GM23338 (cell line): ENCODE results near the gene SLC18A2.

ENCODE experiments used
- CREB1 ChIP-seq: fragments of 250-450 bp; sonication (Bioruptor Pico); IDR thresholded peaks from 2 replicates; pipeline ENCODE4 v1.5.0; 2020; ENCODE audit warnings: low read depth, mild to moderate bottlenecking, moderate library complexity
- EZH2 ChIP-seq: fragments of 200-600 bp; sonication (generic); IDR thresholded peaks from one replicate; pipeline ENCODE4 v1.8.0; 2017; ENCODE audit warnings: antibody characterized with exemption, mild to moderate bottlenecking, low read depth; ENCODE audit not compliant: unreplicated experiment
- EZH2phosphoT487 ChIP-seq: fragments of 200-600 bp; sonication (generic); IDR thresholded peaks from one replicate; pipeline ENCODE4 v1.8.1; 2018; ENCODE audit warnings: antibody characterized with exemption; ENCODE audit not compliant: unreplicated experiment
- JUNB ChIP-seq: IDR thresholded peaks from one replicate; pipeline ENCODE4 v1.6.1; 2016; ENCODE audit warnings: antibody characterized with exemption; ENCODE audit not compliant: unreplicated experiment
- POLR2AphosphoS5 ChIP-seq: IDR thresholded peaks from 2 replicates; pipeline ENCODE4 v1.6.1; 2016; ENCODE audit warnings: antibody characterized with exemption, low read depth
- ZNF331 ChIP-seq: fragments of 250-450 bp; sonication (Bioruptor Pico); IDR thresholded peaks from 2 replicates; pipeline ENCODE4 v1.5.0; 2020; ENCODE audit warnings: low read depth, mild to moderate bottlenecking, moderate library complexity
- TF ChIP-seq, protein P1 (sequence below), 2 experiments: fragments of 200-600 bp in 1 of 2; sonication (generic) in 1 of 2; conservative IDR thresholded peaks; 2 replicates each; pipeline versions ENCODE4 v1.5.1 to v1.6.1; 2016 to 2017; ENCODE audit warnings: antibody characterized with exemption in 2 of 2, low read depth in 2 of 2, mild to moderate bottlenecking in 2 of 2, moderate library complexity in 1 of 2
- TF ChIP-seq, protein P2 (sequence below): IDR thresholded peaks from one replicate; pipeline ENCODE4 v1.6.1; 2018; ENCODE audit warnings: antibody characterized with exemption; ENCODE audit not compliant: unreplicated experiment
- TF ChIP-seq, protein P3 (sequence below): IDR thresholded peaks from 2 replicates; pipeline ENCODE4 v1.6.1; 2016; ENCODE audit warnings: antibody characterized with exemption

- TF ChIP-seq, protein P1, sequence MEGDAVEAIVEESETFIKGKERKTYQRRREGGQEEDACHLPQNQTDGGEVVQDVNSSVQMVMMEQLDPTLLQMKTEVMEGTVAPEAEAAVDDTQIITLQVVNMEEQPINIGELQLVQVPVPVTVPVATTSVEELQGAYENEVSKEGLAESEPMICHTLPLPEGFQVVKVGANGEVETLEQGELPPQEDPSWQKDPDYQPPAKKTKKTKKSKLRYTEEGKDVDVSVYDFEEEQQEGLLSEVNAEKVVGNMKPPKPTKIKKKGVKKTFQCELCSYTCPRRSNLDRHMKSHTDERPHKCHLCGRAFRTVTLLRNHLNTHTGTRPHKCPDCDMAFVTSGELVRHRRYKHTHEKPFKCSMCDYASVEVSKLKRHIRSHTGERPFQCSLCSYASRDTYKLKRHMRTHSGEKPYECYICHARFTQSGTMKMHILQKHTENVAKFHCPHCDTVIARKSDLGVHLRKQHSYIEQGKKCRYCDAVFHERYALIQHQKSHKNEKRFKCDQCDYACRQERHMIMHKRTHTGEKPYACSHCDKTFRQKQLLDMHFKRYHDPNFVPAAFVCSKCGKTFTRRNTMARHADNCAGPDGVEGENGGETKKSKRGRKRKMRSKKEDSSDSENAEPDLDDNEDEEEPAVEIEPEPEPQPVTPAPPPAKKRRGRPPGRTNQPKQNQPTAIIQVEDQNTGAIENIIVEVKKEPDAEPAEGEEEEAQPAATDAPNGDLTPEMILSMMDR (conservative IDR thresholded peaks at IDR 0.05; ENCODE audit: low read depth in 2 of 2), result no peak
- no peak for TF ChIP-seq CREB1 (CRISPR knock-in tag)
- TF ChIP-seq, protein P2, sequence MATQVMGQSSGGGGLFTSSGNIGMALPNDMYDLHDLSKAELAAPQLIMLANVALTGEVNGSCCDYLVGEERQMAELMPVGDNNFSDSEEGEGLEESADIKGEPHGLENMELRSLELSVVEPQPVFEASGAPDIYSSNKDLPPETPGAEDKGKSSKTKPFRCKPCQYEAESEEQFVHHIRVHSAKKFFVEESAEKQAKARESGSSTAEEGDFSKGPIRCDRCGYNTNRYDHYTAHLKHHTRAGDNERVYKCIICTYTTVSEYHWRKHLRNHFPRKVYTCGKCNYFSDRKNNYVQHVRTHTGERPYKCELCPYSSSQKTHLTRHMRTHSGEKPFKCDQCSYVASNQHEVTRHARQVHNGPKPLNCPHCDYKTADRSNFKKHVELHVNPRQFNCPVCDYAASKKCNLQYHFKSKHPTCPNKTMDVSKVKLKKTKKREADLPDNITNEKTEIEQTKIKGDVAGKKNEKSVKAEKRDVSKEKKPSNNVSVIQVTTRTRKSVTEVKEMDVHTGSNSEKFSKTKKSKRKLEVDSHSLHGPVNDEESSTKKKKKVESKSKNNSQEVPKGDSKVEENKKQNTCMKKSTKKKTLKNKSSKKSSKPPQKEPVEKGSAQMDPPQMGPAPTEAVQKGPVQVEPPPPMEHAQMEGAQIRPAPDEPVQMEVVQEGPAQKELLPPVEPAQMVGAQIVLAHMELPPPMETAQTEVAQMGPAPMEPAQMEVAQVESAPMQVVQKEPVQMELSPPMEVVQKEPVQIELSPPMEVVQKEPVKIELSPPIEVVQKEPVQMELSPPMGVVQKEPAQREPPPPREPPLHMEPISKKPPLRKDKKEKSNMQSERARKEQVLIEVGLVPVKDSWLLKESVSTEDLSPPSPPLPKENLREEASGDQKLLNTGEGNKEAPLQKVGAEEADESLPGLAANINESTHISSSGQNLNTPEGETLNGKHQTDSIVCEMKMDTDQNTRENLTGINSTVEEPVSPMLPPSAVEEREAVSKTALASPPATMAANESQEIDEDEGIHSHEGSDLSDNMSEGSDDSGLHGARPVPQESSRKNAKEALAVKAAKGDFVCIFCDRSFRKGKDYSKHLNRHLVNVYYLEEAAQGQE, result no peak
- TF ChIP-seq EZH2, result no peak
- no peak for TF ChIP-seq POLR2AphosphoS5
- TF ChIP-seq EZH2phosphoT487, result no peak
- TF ChIP-seq JUNB, result no peak
- no peak for TF ChIP-seq ZNF331 (CRISPR knock-in tag)
- TF ChIP-seq, protein P3, sequence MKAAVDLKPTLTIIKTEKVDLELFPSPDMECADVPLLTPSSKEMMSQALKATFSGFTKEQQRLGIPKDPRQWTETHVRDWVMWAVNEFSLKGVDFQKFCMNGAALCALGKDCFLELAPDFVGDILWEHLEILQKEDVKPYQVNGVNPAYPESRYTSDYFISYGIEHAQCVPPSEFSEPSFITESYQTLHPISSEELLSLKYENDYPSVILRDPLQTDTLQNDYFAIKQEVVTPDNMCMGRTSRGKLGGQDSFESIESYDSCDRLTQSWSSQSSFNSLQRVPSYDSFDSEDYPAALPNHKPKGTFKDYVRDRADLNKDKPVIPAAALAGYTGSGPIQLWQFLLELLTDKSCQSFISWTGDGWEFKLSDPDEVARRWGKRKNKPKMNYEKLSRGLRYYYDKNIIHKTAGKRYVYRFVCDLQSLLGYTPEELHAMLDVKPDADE, result no peak
Observed at GRCh38 chr10:117250411-117250810, 9.5 kb downstream of the SLC18A2 start.
